22Rv1 (cell line): ENCODE data around the gene MAP3K10.

Experiments used
- ZFX ChIP-seq: fragments of 450-650 bp; IDR thresholded peaks from 2 replicates; pipeline ENCODE4 v1.6.1; 2017; ENCODE audit warnings: antibody characterized with exemption, borderline replicate concordance
- TF ChIP-seq, protein P1 (sequence below): fragments of 450-650 bp; IDR thresholded peaks from 2 replicates; pipeline ENCODE4 v1.5.1; 2017; ENCODE audit warnings: mild to moderate bottlenecking

DNA sequence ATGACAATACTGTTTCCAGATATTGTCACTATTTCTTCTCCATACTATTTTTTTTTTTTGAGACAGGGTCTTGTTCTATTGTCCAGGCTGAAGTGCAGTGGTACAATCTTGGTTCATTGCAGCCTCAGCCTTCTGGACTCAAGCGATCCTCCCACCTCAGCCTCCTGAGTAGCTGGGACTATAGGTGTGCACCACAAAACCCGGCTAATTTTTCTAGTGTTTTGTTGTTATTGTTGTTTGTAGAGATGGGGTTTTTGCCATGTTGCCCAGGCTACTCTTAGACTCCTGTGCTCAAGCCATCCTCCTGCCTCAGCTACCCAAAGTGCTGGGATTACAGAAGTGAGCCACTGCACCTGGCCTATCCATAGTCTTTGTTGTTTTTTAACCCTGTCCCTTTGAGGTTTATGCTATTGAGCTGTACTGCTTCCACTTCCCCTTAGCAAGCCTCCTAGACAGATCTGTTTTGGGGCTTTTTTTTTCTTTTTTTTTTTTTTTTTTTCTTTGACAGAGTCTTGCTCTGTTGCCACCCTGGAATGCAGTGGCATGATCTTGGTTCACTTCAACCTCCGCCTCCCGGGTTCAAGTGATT is 27.6 kb upstream of the MAP3K10 start:
- TF ChIP-seq, protein P1, sequence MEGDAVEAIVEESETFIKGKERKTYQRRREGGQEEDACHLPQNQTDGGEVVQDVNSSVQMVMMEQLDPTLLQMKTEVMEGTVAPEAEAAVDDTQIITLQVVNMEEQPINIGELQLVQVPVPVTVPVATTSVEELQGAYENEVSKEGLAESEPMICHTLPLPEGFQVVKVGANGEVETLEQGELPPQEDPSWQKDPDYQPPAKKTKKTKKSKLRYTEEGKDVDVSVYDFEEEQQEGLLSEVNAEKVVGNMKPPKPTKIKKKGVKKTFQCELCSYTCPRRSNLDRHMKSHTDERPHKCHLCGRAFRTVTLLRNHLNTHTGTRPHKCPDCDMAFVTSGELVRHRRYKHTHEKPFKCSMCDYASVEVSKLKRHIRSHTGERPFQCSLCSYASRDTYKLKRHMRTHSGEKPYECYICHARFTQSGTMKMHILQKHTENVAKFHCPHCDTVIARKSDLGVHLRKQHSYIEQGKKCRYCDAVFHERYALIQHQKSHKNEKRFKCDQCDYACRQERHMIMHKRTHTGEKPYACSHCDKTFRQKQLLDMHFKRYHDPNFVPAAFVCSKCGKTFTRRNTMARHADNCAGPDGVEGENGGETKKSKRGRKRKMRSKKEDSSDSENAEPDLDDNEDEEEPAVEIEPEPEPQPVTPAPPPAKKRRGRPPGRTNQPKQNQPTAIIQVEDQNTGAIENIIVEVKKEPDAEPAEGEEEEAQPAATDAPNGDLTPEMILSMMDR: no peak
- TF ChIP-seq ZFX: no peak
